Erythroblast (primary cell): ENCODE measurements around the gene P2RY8.

ENCODE experiments used
- GATA1 ChIP-seq: IDR thresholded peaks from 2 replicates; pipeline ENCODE4 v1.6.1; 2011; ENCODE audit warnings: low read depth, mild to moderate bottlenecking, control low read depth, low read length, moderate library complexity
- POLR2A ChIP-seq: IDR thresholded peaks from 2 replicates; pipeline ENCODE4 v1.6.1; 2011; ENCODE audit warnings: mild to moderate bottlenecking, low read length

DNA sequence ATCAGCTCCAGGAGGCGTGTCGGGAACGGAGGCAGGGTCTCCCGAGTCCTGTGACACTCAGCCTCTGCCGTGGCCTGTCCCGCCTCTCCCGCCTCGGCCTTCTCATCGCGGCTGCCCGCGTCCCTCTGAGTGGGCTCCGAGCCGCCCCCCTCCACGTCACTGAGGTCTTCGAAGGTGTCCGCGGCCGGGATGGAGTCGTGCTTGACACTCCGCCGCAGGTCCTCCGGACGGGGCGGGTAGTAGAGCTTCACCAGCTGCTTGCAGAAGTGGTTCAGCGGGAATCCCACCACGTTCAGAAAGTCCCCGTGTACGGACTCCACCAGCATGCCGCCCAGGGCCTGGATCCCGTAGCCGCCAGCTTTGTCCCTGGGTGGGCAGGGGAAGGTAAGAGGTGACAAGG is 109.2 kb downstream of the P2RY8 start:
- TF ChIP-seq POLR2A = no peak
- TF ChIP-seq GATA1 = no peak
